Measurements from ENCODE around the gene DNAJC30. TPM values are rescaled to one million over a fixed set of nuclear protein-coding genes. Genes with fewer than 3 reads are reported as not detected.
A peak's percentile ranks its signal among the peaks of the same experiment; 100 is the strongest.
"Not testable (repeated sequence)": the region's sequence is repeated elsewhere in the genome, so short reads cannot be mapped to it uniquely, and the experiment has no call there.

DNAJC30 gene
- total RNA-seq, 2 donors from 2014 or later = 3.7 to 7.5 TPM

DNA sequence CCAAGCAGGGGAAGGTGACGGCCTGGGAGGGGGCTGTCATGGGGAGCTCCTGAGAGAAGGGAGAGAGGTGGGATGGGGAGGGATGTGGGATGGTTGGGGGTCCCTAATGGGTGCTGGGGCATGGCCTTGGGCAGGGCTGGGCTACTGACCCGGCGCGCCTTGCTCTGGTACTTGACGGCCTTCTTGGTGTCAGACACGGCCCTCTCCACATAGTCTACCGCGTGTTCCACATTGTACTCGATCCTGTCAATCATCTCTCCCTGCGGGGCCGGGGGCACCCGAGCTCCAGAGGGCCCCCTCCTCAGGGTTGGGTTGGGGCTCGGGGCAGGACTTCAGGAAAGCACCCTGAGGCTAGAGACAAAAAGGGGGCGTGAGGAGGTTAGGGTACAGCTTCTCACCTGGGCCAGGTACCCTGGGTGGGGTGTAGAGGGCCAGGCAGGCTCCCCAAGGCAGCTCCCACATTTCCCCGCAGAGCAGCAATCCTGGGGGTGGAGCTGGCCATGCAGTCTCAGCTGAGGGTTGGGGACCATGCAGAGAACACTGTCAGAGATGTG, 17.4 kb upstream of the DNAJC30 start:
- DNase-seq (ENCODE audit: low spot score in 2 of 2) = no peak
- no peak overlapping the region for H3K27ac Mint-ChIP-seq
- H3K9me3 Mint-ChIP-seq = no peaks in the 10 kb centered on the region
- H3K36me3 Mint-ChIP-seq = no peaks in the 10 kb centered on the region
- no peak for ATAC-seq

DNA sequence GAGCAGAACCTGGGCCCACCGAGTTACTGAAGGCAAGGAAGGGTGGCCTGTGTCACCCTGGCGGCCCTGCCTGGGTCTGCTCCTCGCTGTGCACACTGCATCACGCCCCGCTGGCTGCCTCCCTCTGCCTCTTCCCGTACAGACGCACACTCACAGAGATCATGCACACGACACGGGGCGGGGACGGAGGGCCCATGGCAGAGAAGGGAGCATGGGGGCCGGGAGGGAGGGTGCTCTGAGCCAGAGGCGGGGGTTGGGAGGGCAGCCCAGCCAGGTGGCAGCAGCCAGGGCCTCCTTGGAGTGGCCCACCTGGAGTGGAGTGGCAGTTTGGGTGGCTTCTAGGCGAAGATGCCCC, 16.8 kb upstream of the DNAJC30 start:
- no peak overlapping the region for H3K27ac Mint-ChIP-seq
- H3K9me3 Mint-ChIP-seq = no peaks in the 10 kb centered on the region
- ATAC-seq (no peak), DNase-seq (ENCODE audit: low spot score in 2 of 2) (no peak)
- H3K36me3 Mint-ChIP-seq = no peaks in the 10 kb centered on the region

DNA sequence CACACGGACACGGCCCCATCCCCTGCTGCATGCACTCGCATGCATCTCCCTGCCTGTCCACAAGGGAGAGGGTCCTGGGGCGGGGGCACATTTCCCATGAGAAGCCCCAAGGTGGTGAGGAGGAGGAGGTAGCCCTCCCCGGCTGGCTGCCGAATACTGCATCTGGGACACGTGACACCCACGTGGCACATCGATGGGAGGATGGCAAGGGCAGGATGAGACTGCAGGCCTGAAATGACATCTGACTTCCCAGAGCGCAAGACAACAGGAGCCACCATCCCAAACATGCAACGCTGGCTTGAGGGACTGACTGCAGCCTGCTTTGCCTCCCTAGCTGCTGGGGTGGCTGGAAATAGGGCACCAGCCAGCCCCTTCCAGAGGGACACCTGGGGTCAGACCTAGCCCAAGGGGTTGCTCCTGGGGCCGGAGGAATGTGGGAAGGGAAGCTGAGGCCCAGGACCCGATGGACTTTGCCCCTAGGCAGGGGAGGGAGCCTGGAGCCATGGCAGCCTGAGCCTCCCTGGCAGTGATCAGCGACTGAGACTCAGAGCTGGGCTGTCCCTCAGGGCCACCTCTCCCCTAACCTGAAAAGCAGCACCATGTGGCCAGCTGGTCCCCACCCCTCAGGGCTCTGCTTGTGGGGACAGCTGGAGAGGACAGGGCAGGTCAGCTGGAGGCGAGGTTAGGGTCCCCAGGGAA, 16.3 kb upstream of the DNAJC30 start:
- H3K9me3 Mint-ChIP-seq = no peaks in the 10 kb centered on the region
- H3K36me3 Mint-ChIP-seq = peaks cover 0 to 3% of the 10 kb centered on the region in 2 donors
- H3K27ac Mint-ChIP-seq = no peak overlapping the region
- no peak for DNase-seq (ENCODE audit: low spot score in 2 of 2)
- ATAC-seq = no peak

- peak overlapping the region; percentile 40 to 57 for H3K27ac Mint-ChIP-seq
- no peaks in the 10 kb centered on the region for H3K9me3 Mint-ChIP-seq
- no peak for ATAC-seq
- no peak for DNase-seq (ENCODE audit: low spot score in 2 of 2)
- H3K36me3 Mint-ChIP-seq = peaks cover 0 to 8% of the 10 kb centered on the region in 2 donors
Observed at GRCh38 chr7:73698410-73698809, 15.2 kb upstream of the DNAJC30 start.

GRCh38 chr7:73696372-73696771, 13.1 kb upstream of the DNAJC30 start:
- Mint-ChIP-seq H3K9me3 (no peaks in the 10 kb centered on the region), H3K36me3 (peaks cover 11 to 14% of the 10 kb centered on the region in 2 donors), H3K27ac (no peak overlapping the region)
- ATAC-seq = no peak
- no peak for DNase-seq (ENCODE audit: low spot score in 2 of 2)

DNA sequence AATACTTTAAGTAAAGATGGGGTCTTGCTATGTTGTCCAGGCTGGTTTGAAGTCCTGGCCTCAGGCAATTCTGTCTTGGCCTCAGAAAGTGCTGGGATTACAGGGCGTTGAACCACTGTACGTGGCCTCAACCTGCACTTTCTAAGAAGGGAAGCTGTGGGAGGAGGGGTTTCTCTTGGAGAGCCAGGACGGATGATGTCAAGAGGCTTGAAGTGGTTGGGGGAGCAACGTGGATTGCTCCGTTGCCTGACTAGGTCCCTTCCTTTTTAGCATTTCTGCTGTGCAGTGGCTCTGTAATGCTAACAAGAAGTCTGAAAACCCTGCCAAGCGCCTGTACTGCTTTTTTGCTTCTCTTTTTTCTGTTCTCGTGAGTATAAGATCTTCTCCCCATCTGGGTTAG, 7.4 kb upstream of the DNAJC30 start:
- H3K27ac Mint-ChIP-seq = no peak overlapping the region
- H3K9me3 Mint-ChIP-seq = no peaks in the 10 kb centered on the region
- ATAC-seq (no peak), DNase-seq (ENCODE audit: low spot score in 2 of 2) (no peak)
- peaks cover 27 to 31% of the 10 kb centered on the region in 2 donors for H3K36me3 Mint-ChIP-seq

DNA sequence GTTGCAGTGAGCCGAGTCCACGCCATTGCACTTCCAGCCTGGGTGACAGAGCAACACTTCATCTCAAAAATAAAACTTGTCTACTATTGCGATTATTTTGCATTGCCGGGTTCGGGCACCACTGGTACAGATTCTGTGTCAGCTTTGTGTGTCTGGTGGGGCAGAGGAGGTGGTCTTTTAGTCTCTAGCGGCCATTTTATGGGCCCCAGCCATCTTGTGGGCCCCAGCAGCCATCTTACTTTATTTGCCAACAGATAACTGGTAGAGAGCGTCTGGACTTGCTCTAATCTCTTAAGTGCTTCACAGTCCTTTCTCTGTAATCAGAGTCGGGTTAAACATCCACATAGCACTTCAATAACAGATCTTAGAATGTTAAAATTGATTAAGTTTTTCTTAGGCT, 5.0 kb upstream of the DNAJC30 start:
- H3K36me3 Mint-ChIP-seq = peaks cover 32 to 36% of the 10 kb centered on the region in 2 donors
- no peak for DNase-seq (ENCODE audit: low spot score in 2 of 2)
- peak overlapping the region; percentile 14 to 26 for H3K27ac Mint-ChIP-seq
- ATAC-seq = no peak
- no peaks in the 10 kb centered on the region for H3K9me3 Mint-ChIP-seq

DNA sequence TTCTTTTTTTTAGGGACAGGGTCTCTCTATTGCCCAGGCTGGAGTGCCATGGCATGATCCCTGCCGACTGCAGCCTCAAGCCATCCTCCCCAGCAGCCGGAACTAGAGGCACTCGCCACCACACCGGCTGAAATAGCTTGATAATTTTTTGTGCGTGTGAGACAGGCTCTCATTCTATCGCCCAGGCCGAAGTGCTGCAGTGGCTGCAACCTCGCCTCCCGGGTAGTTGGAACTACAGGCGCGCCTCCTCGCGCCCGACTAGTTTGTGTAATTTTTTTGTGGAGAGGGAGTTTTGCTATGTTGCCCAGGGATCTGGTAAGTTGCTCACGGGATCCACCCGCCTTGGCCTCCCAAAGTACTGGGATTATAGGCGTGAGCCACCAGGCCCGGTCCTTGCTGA, 2.1 kb upstream of the DNAJC30 start:
- Mint-ChIP-seq H3K9me3 (no peaks in the 10 kb centered on the region), H3K27ac (no peak overlapping the region), H3K36me3 (peaks cover 33 to 34% of the 10 kb centered on the region in 2 donors)
- ATAC-seq = no peak
- no peak for DNase-seq (ENCODE audit: low spot score in 2 of 2)

- ATAC-seq (peak in 1 of 2 donors; percentile 1), DNase-seq (ENCODE audit: low spot score in 2 of 2) (no peak)
- H3K27ac Mint-ChIP-seq = peak overlapping the region; percentile 94 to 97
- H3K9me3 Mint-ChIP-seq = no peaks in the 10 kb centered on the region
- peaks cover 26 to 30% of the 10 kb centered on the region in 2 donors for H3K36me3 Mint-ChIP-seq
Observed at GRCh38 chr7:73683788-73684693, 788 bp upstream of the DNAJC30 start.

GRCh38 chr7:73682745-73683055, 553 bp downstream of the DNAJC30 start:
- ATAC-seq (peak in 1 of 2 donors; percentile 2), DNase-seq (ENCODE audit: low spot score in 2 of 2) (no peak)
- Mint-ChIP-seq H3K36me3 (peaks cover 30 to 36% of the 10 kb centered on the region in 2 donors), H3K27ac (peak overlapping the region; percentile 94 to 96), H3K9me3 (no peaks in the 10 kb centered on the region)

DNA sequence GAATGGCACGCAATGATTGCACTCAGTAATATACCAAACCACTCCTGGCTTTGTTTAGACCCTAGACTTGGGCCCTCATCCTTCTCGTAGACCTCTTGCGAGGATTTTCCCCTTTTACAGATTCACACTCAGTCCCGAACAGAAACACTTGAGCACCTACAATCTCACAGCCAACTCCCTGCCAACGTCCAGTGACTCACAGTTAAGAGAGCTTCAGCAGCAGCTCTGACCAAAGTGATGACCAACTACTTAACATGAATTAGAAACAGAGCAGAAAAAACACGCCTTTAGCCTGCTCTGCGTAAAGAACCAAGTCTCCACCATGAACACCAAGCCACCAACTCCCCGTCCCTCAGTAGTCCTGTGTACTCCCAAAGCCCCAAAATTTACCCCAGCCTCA, 2.2 kb downstream of the DNAJC30 start:
- H3K9me3 Mint-ChIP-seq = no peaks in the 10 kb centered on the region
- DNase-seq (ENCODE audit: low spot score in 2 of 2) = no peak
- peak overlapping the region in 1 of 2 donors; percentile 94 for H3K27ac Mint-ChIP-seq
- ATAC-seq = no peak
- H3K36me3 Mint-ChIP-seq = peaks cover 30 to 37% of the 10 kb centered on the region in 2 donors

DNA sequence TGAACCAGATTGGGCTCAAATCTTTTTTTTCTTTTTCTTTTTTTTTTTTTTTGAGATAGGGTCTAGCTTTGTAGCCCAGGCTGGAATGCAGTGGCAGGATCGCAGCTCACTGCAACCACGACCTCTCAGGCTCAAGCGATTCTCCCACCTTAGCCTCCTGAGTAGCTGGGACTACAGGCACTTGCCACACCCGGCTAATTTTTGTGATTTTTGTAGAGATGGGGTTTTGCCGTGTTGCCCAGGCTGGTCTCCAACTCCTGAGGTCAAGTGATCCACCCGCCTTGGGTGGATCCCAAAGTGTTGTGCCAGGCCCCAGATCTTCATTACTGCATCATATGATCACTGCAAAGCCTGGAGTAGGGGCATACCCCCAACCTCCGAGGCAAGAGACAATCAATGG, 2.8 kb downstream of the DNAJC30 start:
- H3K27ac Mint-ChIP-seq = no peak overlapping the region
- H3K9me3 Mint-ChIP-seq = no peaks in the 10 kb centered on the region
- ATAC-seq = no peak

GRCh38 chr7:73679709-73680108, 3.5 kb downstream of the DNAJC30 start:
- Mint-ChIP-seq H3K27ac (no peak overlapping the region), H3K36me3 (peaks cover 30 to 37% of the 10 kb centered on the region in 2 donors), H3K9me3 (no peaks in the 10 kb centered on the region)
- ATAC-seq (no peak), DNase-seq (ENCODE audit: low spot score in 2 of 2) (no peak)

More for the DNA sequence above, 2.8 kb downstream of the DNAJC30 start:
- peaks cover 30 to 37% of the 10 kb centered on the region in 2 donors for H3K36me3 Mint-ChIP-seq
- DNase-seq (ENCODE audit: low spot score in 2 of 2) = no peak

DNA sequence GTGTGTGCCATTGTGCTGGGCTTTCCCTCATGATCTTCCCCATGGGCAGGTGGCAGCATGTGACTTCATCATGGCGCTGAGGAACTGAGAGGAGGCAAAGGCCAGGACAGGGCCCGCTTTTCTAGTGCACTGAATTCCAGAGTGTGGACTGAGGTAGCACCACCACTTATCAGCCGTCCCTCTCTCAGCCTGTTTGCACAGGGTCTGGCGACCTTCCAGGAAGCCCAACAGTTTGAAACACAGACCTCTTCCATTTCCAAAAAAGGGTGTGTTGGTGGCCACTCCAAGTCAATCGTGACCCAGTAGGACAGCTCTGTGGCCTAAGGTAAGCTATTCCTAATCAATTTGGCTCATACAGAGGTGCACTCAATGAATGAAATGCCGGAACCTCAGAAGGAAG, 4.4 kb downstream of the DNAJC30 start:
- Mint-ChIP-seq H3K9me3 (no peaks in the 10 kb centered on the region), H3K27ac (no peak overlapping the region), H3K36me3 (peaks cover 27 to 34% of the 10 kb centered on the region in 2 donors)
- no peak for ATAC-seq
- DNase-seq (ENCODE audit: low spot score in 2 of 2) = no peak

GRCh38 chr7:73676062-73676461, 7.2 kb downstream of the DNAJC30 start:
- not testable (repeated sequence) for ATAC-seq; H3K27ac Mint-ChIP-seq; H3K9me3 Mint-ChIP-seq; DNase-seq (ENCODE audit: low spot score in 2 of 2)
- peaks cover 18 to 20% of the 10 kb centered on the region in 2 donors for H3K36me3 Mint-ChIP-seq

- no peak for ATAC-seq
- no peak overlapping the region for H3K27ac Mint-ChIP-seq
- peaks cover 14 to 20% of the 10 kb centered on the region in 2 donors for H3K36me3 Mint-ChIP-seq
- H3K9me3 Mint-ChIP-seq = no peaks in the 10 kb centered on the region
- DNase-seq (ENCODE audit: low spot score in 2 of 2) = no peak
Observed at GRCh38 chr7:73674468-73675124, 8.7 kb downstream of the DNAJC30 start.
